Mesenteric fat pad (tissue), 1 donor: ENCODE results near the gene UVSSA. TPM values are rescaled to one million over a fixed set of nuclear protein-coding genes. Genes with fewer than 3 reads are reported as not detected.

ENCODE experiments used
- DNase-seq: peaks from one replicate; pipeline ENCODE4 v3.0.0-alpha.2; 2020; ENCODE audit warnings: low spot score
- long read RNA-seq: library from polyadenylated mRNA; unstranded; transcript quantifications from one replicate; pipeline ENCODE4 v2.0.0, GENCODE V29; 2020
- total RNA-seq: library from RNA; stranded (reverse); fragmentation: NEBNext Ultra II Directional; extraction: Animal tissue kit (Norgen Biotek cat#: 25700); gene quantifications from one replicate; pipeline ENCODE4 v1.2.1, GENCODE V29; 2021
- donor health status: DM: yes; HTN: yes; CAD: no.

The UVSSA gene, protein sequence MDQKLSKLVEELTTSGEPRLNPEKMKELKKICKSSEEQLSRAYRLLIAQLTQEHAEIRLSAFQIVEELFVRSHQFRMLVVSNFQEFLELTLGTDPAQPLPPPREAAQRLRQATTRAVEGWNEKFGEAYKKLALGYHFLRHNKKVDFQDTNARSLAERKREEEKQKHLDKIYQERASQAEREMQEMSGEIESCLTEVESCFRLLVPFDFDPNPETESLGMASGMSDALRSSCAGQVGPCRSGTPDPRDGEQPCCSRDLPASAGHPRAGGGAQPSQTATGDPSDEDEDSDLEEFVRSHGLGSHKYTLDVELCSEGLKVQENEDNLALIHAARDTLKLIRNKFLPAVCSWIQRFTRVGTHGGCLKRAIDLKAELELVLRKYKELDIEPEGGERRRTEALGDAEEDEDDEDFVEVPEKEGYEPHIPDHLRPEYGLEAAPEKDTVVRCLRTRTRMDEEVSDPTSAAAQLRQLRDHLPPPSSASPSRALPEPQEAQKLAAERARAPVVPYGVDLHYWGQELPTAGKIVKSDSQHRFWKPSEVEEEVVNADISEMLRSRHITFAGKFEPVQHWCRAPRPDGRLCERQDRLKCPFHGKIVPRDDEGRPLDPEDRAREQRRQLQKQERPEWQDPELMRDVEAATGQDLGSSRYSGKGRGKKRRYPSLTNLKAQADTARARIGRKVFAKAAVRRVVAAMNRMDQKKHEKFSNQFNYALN
- total RNA-seq: 19.0 TPM
- long read RNA-seq, partial matches to known transcripts: 1 of 6 reads
- long read RNA-seq, other reads (novel, unspliced or antisense): 5 of 6 reads

GRCh38 chr4:1346781-1347409 is at the start of gene UVSSA:
Gene UVSSA (plus strand): TSS chr4:1347208. CDS start chr4:1348092, 884 bp downstream.
- peak; percentile 100 for DNase-seq

DNA sequence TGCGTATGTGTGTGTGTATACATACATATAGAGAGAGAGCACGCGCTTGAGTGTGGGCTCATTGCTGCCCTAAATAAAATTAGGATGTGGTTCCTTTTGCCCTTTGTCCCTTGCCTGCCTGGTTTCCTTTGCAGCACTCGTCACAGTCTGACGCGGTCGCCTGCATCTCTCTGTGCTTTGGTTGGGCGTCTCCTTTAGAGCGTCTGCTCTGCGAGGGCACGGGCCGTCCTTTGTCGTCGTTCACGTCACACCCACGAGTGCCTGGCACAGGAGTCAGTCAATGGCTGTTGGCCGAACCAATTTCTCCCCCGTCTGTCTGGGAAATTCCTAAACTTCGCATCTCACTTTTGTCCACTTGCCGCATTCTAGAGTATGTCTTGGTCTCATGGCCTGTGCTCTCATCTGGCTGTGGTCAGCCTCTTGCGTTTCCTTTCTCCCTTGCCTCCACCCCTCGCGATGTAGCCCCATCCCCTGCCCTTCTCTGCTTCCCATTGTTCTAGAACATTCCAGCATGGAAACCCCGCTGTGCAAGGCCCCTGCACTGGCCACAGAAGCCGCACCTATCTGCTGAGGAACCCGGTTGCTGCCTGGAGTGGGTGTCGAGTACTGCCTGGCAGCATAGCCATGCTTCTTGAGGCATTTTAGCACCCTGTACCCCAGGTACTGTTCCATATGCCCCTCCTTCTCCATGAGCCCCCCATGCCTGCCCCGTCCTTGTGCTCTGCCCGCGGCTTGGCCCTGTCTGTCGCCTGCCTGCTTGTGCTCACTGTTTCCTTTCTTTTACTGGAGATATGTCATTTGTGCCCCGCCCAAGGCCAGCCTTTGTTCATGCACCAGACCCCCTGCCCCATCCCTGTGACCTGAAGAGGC is 49.3 kb upstream of the UVSSA start:
- DNase-seq: no peak

DNA sequence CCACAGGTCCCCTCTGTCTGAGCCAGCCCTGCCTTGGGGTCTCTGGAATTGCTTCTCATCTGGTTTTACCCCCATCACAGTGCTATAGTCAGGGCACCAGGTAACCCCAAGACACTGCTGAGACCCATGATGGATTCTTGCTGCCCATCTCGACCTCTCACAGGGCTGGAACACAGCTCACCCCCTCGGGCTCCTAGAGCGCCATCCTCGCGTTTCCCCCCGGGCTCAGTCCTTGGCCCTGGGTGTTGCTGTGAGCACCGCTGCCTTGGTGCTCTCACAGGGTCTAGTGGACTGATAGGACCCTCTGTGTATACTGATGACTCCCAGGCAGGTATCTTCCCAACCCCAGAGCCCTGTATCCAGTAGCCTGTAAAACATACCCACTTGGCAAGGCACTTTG is 48.5 kb upstream of the UVSSA start:
- no peak for DNase-seq

GRCh38 chr4:1299301-1299860 is 47.6 kb upstream of the UVSSA start:
- DNase-seq: no peak

DNA sequence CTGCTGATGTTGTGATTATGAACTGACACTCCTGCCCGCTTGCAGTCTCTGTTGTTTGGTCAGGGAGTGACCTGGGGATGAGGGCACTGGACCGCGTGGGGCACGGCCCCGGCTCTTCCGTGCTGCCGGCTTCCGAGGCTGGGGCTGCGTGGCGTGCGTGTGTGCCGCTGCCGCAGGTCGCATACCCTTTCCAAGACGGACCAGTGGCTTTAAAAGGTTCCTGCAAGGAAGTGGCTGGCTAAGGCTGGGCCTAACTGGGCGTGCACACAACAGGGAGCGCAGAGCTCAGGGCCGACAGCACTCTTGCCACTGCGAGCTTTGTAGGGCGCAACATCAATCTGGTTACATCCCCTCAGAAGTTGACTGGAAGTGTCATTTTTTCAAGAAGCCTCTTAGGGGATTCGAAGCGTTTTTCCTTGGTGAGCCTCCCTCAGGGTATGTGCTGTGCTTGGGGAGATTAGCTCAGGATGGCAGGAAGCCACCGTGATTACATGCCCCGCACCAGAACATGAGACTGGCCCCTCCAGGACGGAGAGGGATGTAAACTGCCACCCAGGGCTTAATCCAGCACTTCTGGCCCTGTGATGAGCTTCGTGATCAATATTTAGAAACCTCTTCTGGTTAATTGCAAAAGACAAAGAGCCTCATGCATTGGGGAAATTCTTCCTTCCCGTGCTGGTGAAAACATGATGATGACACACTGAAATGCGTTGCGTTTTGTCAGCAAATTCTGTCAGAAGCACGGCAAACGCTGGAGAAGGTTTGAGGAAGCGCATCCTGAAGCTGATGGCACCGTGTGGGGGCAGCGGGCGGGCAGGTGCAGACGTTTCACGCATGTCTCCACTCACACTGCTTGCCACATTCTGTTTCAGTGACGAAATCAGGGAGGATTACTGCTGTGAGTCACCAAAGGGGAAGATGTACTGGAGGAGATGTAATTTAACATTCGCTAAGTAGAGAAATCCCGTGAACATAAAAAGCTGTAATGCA is 46.2 kb upstream of the UVSSA start:
- DNase-seq: no peak

GRCh38 chr4:1302159-1302558 is 44.8 kb upstream of the UVSSA start:
- no peak for DNase-seq

DNA sequence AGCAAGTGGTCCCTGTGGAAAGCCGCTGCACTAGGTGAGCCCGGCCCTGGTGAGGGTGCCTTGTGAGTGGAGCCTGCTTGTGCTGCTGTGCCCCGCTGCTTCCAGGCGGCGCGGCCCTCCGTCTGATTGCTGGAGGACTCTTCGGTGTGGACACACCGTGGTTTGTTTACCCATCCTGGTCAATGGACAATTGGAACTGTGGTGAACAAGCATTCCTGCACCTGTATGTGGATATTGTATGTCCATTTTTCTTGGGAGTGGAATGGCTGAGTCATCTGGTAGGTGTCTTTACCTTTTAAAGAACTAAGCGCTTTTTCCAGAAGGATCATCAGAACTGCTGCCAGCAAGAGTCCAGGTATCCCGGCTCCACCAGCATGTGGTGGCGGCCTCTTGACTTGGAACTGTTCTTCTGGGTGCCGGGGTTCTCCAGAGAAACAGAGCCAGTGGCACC is 41.7 kb upstream of the UVSSA start:
- DNase-seq: no peak

GRCh38 chr4:1305781-1306455 is 41.1 kb upstream of the UVSSA start:
- DNase-seq: no peak

DNA sequence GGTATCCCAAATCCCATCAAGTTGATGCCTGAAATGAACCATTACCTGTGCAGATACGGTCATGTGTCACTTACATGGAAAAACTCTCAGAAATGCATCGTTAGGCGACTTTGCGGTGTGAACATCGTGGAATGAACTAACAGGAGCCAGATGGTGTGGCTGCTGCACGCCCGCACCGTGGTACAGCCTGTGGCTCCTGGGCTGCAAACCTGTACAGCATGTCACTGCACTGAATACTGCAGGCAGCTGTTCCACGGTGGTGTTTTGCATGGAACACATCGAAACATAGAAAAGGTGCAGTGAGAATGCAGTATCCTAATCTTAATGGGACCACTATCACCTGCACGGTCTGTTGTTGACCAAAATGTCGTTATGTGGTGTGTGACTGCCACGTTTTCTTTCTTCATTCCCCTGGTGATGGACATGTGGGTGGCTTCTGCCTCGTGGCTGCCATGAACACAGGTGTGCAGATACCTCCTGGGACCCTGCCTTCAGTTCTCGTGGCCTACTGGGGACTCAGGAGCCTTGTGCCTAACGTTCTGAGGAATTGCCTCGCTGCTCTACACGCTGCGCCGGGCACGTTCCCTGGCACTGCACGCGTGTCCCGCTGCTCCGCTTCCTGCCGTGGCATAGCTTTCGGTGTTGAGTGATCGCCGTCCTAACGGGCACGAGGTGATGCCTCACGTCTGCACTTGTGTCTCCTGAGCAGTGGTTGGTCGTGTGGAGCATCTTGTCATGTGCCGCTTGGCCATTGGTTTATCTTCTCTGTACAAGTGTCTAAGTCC is 38.9 kb upstream of the UVSSA start:
- DNase-seq: no peak

GRCh38 chr4:1309261-1310010 is 37.6 kb upstream of the UVSSA start:
- DNase-seq: peak; percentile 93

DNA sequence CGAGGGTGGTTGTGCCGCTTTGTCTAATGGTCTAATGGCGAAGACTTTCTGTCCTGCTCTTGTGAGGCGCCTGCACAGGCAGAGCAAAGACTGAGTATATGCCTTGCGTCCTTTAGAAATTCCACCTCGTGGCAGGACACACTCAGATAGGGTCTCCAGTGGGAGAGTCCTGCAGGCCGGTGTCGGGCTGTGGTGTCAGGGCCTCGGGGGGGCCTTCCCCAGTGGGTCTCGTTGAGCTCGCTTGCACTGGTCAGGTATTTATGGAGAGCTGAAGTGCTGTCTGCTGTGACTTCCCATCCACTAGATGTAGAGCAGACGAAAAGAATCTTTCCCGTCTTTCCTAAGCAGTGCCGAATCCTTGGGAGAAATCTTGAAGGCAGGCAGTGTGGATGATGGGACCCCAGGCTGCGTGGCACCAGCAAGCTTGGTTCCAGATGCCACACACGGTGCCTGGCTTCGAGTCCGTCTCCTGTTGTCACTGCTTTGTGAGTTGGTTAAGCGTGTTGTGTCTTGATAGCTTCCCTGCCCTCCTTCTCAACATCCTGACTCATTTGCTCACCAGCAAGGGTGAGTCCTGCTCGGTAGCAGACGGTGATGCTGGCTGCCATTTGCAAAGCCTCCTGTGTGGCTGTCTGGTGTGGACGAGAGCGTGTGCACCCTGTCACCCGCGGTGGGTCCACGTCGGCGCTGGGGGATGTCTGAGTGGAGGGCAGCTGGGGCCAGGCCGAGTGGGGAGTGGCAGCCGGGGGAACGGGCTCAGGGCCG is 36.8 kb upstream of the UVSSA start:
- no peak for DNase-seq

DNA sequence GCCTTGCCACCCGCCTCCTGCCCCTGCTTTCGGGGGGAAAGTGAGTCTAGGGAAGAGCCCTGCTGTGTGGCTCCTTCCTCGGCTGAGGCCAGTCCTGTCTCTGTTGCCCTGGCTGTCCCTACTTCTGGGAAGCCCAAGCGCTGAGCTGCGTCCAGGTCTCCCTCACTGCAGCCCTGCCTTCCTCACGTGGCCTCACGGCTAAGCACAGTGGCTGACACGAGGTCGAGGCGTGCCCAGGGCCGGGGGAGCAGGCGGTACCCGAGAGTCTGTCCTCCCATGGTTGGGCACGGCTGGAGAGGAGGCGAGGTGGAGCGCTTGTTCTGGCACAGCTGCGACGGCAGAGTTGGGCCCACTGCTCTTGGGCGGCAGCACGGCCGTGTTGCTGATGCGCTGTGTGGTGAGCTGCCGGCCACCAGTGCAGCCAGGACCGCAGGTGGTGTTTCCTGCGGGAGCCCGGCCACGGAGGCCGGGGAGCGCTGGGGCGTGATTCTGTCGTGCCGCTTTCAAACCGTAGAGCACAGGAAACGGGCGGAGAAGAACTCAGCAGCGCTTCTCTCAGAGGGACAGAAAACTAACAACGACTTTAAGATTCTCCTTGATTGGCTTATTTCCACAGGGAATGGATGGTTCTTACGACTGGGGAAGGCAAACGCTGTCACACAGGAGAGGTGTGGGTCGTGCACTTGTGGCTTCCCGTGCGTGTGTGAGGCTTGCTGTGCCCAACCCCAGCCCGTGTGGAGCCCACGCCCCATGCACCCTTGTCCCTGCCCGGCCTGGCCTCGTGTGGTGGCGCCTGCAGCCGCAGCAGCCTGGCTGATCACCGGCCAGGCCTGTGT is 36.0 kb upstream of the UVSSA start:
- DNase-seq: no peak

DNA sequence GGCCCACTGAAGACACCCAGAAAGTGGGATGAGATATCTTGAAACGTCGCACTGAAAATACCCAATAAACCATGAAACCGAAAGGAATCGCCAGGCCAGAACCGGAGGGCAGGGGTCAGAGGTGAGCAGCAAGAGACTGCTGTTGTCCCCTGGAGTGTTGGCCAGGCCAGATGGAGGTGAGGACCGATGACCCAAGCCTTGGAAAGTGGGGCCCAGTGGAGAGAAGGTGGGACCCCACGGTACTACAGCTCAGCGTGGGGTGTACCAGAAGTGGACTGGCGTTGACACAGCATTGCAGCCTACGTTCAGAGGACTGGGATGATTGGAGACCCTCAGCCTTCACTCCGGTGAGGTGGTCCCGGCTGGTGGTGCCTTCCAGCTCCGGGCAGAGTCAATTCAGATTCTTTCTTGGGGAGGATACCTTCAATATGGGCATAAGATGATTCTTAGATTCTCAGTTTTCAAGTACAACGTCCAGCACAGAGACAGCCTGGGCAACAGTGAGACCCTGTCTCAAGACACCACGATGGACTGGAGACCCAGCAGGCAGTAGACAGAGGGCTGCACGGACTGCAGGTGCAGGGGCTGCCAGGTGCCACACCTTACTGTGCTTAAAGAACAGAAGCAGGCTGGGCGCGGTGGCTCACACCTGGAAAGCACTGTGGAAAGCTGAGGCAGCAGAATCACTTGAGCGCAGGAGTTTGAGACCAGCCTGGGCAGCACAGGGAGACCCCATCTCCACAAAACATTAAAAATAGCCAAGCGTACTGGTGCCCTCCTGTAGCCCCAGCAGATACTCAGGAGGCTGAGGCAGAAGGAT is 34.0 kb upstream of the UVSSA start:
- DNase-seq: no peak

DNA sequence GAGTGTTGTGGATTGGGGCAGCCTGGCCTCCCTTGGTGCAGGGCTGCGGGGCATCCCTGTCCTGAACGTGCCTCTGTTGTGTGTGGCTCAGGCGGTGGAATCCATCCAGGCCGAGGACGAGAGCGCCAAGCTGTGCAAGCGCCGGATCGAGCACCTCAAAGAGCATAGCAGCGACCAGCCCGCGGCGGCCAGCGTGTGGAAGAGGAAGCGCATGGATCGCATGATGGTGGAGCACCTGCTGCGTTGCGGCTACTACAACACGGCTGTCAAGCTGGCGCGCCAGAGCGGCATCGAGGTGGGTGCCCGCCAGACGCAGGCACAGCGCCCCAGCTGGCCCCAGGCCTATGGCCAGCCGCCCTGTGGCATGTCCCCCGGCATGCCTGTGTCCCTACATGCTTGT is 31.7 kb upstream of the UVSSA start:
- DNase-seq: no peak
